ENCODE results near the gene WBP11.

- no peak for TF ChIP-seq CTCF (IDR thresholded peaks at IDR 0.05; ENCODE audit: low read depth, low read length)
- TF ChIP-seq POLR2A (IDR thresholded peaks at IDR 0.05; ENCODE audit: extremely low read depth, insufficient read length): no peak
- TF ChIP-seq MAX (IDR thresholded peaks at IDR 0.05; ENCODE audit: low read depth, low read length): no peak
- no peak for TF ChIP-seq MYC (IDR thresholded peaks at IDR 0.05; ENCODE audit: low read depth, low read length)
Measured at GRCh38 chr12:14766649-14767215, 36.5 kb downstream of the WBP11 start.

Data from NB4 (cell line).